Heart left ventricle (tissue), 13 donors: ENCODE data around the gene RBMS3.

Source experiments
- CTCF ChIP-seq, 12 donors: fragments of 200-600 bp; sonication (generic) in 4 of 12; IDR thresholded peaks; one replicate each; pipeline versions ENCODE4 v1.5.0 to v1.8.0; 2018 to 2022; ENCODE audit warnings: antibody characterized with exemption in 12 of 12, mild to moderate bottlenecking in 5 of 12
- POLR2A ChIP-seq, 2 donors: fragments of 450-650 bp; IDR thresholded peaks; one replicate each; pipeline ENCODE4 v1.6.1; 2017; ENCODE audit warnings: antibody characterized with exemption in 2 of 2, mild to moderate bottlenecking in 2 of 2, moderate library complexity in 2 of 2
- donor health status: ischemic (EF 13 %, LVEDD 7.1; RV severe dilation, severe dysfunction).
- donor health status: DM: no; HTN: yes; CAD: no.
- donor health status: DM: no; HTN: no; CAD: no.
- donor health status: ischemic (EF 25% LVEDD 6.9; RV normal size, moderate dysfunction).
- donor health status: ischemic (EF 25% LVEDD 5.7; RV mildly dilated, moderate dysfunction).
- donor health status: ischemic (EF 35%, LVEDD 5.7; RV mildly dilated, moderate dysfunction).
- donor health status: nonischemic (EF 11% LVEDD 7.7; RV severe dilation, severe dysfunction).
- donor health status: DM: yes; HTN: yes; CAD: no.
- donor health status: PGD.
- donor health status: ischemic (EF 29% LVEDD 5.4; RV normal size, mild dysfunction).
- donor health status: nonischemic (EF 23%, LVEDD 6.1; RV moderate dilation, normal function).

- TF ChIP-seq CTCF (IDR thresholded peaks at IDR 0.05) (no peak), POLR2A (IDR thresholded peaks at IDR 0.05) (no peak)
Observed at GRCh38 chr3:29389362-29389761, 108.5 kb downstream of the RBMS3 start.
